H7 (cell line): ENCODE measurements around the gene HOXB2. TPM values are rescaled to one million over a fixed set of nuclear protein-coding genes. Genes with fewer than 3 reads are reported as not detected.
A peak's percentile ranks its signal among the peaks of the same experiment; 100 is the strongest.

Experiments used
- DNase-seq: peaks from one replicate; pipeline ENCODE4 v3.0.0; 2012
- H3K27me3 ChIP-seq: 2 replicates; pipeline ENCODE4 v1.6.0; 2011; ENCODE audit warnings: mild to moderate bottlenecking, low read length; ENCODE audit not compliant: control insufficient read depth, insufficient read depth
- H3K36me3 ChIP-seq: replicated peaks from 2 replicates; pipeline ENCODE4 v1.5.1; 2011; ENCODE audit warnings: low read length; ENCODE audit not compliant: control insufficient read depth, insufficient read depth
- H3K4me3 ChIP-seq: 2 replicates; pipeline ENCODE4 v1.5.1; 2011; ENCODE audit warnings: low read depth, mild to moderate bottlenecking, control low read depth, low read length, moderate library complexity; ENCODE audit not compliant: insufficient read depth
- total RNA-seq: library from RNA; depleted of rRNA; stranded (reverse); fragments of >200 nt; shearing (Covaris generic); gene quantifications from 2 replicates; pipeline ENCODE4 v1.2.3, GENCODE V29; 2014

HOXB2 gene
- total RNA-seq, 1 experiment from 2014 or later: 11.8 TPM

DNA sequence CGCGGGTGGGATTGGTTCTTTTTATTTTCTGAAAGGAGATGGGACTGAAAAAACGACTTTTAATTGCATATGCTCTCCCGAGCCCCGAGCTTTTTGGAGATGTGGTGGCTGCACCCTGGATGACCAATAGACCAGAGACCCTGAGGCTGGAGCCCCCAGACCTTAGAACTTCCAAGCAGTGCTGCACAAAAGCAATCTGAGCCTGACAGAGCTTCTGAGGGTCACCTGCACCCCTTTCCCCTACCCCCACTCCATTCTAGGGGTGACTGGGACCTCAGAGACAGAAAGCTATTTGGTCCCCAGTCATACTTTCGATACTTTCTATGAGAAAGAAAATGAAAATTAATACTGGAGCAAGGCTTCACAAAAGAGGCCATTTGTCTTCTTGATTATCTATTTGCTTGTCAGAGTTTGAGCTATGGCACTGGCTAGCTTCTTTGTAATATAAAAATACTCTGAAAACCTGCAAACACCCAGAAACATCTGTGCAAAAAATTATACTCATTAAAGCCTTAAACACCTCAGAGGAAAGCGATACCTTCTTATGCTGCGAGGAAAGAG lies 29.7 kb upstream of the HOXB2 start:
- H3K4me3 ChIP-seq: no peak overlapping the region
- H3K27me3 ChIP-seq: peaks cover 99% of the 10 kb centered on the region

DNA sequence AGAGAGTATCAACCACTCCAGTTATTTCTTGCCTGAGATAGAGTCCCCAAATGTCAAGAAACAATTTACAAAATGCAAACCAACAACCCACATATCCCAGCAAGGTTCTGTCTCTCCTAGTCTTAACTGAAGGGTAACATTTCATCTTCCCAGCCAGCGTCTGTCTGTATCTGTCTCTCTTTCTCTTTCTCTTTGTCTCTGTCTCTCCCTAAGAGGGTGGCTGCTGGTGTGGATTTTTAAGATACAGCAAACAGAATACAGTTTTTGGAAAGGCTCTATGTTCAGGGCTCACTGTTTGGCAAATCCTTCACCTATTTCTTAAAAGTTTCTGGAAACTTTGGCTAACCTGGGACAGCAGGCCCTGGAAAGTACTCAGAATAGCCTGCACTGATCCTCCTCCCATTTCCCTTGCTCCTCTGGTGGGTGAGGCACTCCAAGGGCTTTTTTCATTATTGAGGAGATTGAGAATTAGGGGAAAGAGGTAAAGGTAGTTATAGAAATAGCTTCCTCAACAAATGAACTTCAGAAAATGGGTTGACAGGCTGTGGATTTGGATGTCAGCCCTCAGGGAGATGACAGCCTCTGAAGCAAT lies 27.0 kb upstream of the HOXB2 start:
- H3K36me3 ChIP-seq: no peaks in the 10 kb centered on the region
- no peak for DNase-seq
- no peak overlapping the region for H3K4me3 ChIP-seq
- H3K27me3 ChIP-seq: peaks cover 100% of the 10 kb centered on the region

More for the DNA sequence above, 29.7 kb upstream of the HOXB2 start:
- H3K36me3 ChIP-seq: no peaks in the 10 kb centered on the region
- DNase-seq: no peak

DNA sequence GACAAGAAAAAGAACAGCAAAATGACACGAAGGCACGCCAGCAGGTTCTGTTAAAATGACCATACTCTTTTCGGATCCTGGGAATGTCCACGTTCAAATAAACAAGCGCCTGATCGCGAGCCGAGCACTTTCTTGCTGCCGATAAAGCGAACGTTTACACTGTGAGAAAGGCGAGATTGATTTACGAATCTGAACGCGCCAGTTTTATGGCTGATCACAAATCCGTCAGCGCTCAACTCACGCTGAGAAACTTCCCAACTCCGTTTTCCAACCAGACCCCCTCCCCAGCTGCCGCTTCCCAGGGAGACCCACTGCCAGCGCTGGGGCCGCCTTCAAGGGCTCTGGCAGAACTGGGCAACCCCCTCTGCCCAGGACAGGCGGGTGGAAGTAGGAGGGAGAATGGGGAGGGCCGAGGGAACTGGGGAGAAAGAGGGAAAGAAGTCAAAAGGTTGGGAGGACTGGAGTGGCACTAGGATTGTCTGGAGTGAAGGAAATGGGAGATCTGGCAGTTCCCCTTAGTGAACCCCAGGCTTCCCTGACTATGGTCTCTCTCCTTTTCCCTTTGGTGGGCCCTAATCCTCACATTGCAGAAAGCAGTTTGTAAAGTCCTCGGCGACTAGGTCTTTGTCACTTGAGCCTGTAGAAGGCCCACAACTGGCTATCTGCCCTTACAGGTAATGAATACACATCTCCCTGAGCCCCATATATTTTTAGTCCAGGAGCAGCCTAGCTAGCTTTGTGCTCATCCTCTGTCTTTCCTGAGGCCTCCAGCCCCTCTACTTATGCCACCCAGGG lies 26.3 kb upstream of the HOXB2 start:
- DNase-seq: peak; percentile 73

DNA sequence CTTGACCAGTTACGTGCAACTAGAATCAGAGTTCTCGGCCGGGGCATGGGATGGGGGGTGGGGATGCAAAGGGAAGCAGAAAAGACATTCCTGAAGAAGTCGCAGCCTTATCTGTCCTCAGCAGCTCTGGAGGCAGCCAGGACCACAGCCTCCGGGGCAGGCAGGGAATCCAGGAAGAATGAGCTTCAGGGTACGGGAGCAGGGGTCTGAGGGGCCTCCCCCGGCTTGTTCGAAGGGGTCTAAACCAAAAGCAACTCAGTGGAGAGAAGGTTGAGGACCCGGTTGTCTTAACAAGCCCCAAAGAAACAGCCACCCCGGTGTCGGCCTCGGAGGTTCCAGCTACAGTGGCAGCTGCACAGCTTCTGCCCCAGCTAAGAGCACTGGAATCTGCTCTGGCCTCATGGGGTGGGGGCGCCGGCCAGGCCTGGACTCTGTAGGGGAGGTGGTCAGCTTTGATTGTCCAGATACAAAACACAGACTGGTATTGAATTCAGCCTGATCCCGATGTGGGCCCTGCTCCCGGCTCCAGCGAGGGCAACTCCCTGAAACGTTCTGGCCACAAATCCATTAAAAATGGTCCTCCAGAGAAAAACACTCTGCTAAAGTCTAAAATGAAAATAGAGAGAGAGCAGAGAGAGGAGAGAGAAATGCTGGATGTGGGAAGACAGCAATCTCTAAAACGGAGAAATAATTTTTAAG lies 25.6 kb upstream of the HOXB2 start:
- H3K27me3 ChIP-seq: peaks cover 100% of the 10 kb centered on the region
- H3K4me3 ChIP-seq: no peak overlapping the region
- DNase-seq: peak; percentile 69
- H3K36me3 ChIP-seq: no peaks in the 10 kb centered on the region

More for the DNA sequence above, 26.3 kb upstream of the HOXB2 start:
- H3K27me3 ChIP-seq: peaks cover 100% of the 10 kb centered on the region
- H3K4me3 ChIP-seq: no peak overlapping the region
- no peaks in the 10 kb centered on the region for H3K36me3 ChIP-seq

DNA sequence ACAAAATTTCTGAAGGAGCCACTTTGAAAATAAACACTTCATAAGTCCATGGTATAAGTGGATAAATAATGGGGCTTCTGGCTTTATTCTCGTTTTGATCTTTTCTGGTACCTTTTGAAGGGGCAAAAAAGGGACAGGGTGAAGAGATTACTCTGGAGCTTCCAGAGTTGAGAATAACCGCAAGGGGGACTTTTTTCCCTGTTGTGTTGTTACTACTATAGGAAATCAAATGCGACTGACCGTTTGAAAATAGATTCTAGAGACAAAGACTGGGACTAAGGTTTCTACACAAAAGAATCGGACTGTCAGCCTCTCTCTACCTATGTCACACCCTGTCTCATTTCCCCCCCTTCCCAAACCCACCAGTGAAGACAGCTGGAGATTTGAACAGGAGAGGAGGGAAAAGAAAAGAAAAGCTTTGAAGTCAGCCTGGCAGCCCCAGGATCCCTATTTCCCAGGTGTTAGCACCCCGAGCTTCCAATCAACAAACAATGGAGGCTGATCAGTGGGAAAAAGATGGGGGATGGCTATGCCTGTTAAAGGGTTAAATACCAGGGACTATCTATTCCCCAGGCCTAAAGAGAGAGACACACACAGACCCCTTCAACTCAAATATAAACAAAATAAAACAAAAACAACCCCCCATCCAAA lies 24.9 kb upstream of the HOXB2 start:
- H3K27me3 ChIP-seq: peaks cover 100% of the 10 kb centered on the region
- no peaks in the 10 kb centered on the region for H3K36me3 ChIP-seq
- no peak overlapping the region for H3K4me3 ChIP-seq
- no peak for DNase-seq

DNA sequence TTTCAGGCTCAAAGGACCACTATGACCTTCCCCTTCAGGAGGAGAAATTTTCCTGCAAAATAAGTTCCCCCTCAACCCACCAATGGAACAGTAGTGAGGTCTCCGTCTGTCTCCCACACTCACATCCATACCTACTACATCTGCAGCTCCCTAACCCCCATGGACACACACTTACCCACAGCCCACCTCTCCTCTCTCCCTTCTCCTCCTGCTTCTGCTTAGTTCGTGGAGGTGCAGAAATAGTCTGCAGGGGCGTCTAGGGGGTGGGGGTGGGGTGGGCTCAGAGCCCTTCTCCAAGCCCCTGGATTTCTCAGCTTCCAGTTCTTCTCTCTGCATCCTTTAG lies 24.3 kb upstream of the HOXB2 start:
- H3K27me3 ChIP-seq: peaks cover 99% of the 10 kb centered on the region
- no peak for DNase-seq
- H3K36me3 ChIP-seq: no peaks in the 10 kb centered on the region
- no peak overlapping the region for H3K4me3 ChIP-seq

DNA sequence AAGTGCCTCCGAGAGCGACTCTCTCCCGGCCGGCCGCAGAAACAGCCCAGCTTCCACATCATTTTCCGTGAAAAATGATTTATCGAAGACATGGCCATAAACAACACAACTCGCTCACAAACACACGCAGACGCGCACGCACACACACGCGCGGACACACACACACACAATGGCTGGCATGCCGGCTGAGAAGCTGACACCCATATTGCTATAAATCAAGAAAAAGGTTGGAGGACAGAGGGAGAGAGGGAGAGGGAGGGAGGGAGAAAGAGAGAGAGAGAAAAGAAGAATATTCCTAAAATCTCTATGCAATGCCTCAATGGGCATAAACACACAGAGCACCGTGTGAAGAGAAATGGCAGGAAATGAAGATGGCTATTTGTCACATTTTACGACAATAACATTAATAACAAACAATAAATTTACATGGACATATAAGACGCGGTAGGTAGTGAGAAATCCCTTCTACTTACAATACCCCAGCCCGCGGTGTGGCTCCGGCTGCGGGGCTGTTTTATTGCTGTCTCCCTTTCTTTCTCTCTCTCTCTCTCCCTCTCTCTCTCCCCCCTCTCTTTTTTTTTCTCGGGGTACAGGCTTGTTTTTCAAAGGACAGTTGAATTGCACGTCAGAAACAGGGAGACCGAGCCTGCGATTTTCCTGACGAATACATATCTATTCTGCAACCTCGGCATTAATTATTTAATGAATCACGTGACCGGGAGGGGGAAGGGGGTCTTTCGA lies 23.8 kb upstream of the HOXB2 start:
- Histone ChIP-seq H3K4me3 (no peak overlapping the region), H3K27me3 (peaks cover 99% of the 10 kb centered on the region)

DNA sequence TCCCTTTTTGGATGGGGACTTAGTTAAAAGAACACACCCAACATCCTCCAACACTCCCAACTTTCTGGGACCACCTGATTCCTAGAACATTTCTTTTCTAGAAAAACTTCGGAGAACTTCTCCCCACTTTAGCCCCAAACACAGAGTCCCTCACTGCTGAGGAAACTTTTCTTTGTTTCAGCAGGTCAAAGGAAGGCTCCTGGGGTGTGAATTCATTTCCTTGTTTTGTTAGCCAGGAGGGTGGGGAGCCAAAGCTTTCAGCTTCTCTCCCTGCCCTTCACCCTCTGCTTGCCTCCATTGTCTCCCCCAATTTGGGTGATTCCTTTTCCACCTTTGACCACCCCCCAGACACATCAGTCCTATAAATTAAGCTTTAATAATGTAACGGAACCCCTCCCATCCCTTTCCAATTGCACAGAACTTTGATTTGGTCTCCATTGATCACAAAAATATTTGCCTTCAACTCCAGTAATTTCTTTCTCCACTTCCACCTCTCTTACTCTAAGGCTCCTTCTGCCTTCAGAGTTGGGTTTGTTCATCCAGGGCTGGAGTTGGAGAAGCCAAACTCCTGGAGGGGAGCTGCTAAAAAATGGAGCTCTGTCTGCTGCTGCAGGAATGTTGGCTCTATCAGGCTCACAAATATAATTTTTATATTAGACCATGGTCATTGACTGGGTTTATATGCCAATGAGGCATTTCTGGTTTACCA lies 22.9 kb upstream of the HOXB2 start:
- DNase-seq: no peak
- H3K27me3 ChIP-seq: peaks cover 99% of the 10 kb centered on the region
- no peak overlapping the region for H3K4me3 ChIP-seq
- no peaks in the 10 kb centered on the region for H3K36me3 ChIP-seq

More for the DNA sequence above, 23.8 kb upstream of the HOXB2 start:
- H3K36me3 ChIP-seq: no peaks in the 10 kb centered on the region
- DNase-seq: no peak

DNA sequence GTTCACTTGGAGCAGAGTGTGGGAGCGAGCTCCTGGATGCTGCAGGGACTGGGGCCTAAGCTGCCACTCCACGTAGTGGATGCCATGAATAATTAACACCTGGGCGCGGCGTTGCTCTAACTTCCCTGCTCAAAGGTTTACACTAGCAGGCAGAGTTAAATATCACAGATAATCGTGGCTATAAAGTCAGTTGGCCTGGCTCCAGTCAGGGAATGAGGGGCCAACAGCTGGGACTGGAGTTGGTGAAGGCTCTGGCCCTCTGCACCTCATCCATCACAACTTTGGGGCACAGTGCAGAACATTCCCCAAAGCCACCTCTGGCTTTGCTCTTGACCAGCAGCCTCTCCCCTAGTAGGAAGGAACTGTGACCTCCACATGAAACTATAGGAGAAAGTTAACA lies 22.3 kb upstream of the HOXB2 start:
- Histone ChIP-seq H3K27me3 (peaks cover 99% of the 10 kb centered on the region), H3K36me3 (no peaks in the 10 kb centered on the region), H3K4me3 (no peak overlapping the region)
- DNase-seq: no peak

DNA sequence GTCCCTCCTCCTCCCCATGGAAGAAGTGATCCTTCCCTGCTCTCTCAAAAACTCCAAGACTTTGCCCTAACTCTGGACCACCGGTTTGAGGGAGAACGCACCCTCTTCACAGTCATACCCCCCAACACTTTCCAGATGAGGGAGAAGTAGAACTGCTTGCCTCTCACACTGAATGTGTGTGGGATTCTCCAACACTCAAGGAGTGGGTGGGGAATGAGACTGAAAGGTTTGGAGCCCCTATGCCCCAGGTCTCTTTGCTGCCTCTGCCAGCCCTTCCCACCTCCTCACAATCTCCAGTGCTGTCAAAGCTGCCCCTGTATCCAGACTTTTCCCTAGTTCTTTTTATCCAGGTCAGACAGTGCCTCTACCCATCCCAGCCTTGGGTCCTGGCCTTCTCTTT lies 21.8 kb upstream of the HOXB2 start:
- DNase-seq: no peak
- no peaks in the 10 kb centered on the region for H3K36me3 ChIP-seq
- H3K4me3 ChIP-seq: no peak overlapping the region
- H3K27me3 ChIP-seq: peaks cover 99% of the 10 kb centered on the region

DNA sequence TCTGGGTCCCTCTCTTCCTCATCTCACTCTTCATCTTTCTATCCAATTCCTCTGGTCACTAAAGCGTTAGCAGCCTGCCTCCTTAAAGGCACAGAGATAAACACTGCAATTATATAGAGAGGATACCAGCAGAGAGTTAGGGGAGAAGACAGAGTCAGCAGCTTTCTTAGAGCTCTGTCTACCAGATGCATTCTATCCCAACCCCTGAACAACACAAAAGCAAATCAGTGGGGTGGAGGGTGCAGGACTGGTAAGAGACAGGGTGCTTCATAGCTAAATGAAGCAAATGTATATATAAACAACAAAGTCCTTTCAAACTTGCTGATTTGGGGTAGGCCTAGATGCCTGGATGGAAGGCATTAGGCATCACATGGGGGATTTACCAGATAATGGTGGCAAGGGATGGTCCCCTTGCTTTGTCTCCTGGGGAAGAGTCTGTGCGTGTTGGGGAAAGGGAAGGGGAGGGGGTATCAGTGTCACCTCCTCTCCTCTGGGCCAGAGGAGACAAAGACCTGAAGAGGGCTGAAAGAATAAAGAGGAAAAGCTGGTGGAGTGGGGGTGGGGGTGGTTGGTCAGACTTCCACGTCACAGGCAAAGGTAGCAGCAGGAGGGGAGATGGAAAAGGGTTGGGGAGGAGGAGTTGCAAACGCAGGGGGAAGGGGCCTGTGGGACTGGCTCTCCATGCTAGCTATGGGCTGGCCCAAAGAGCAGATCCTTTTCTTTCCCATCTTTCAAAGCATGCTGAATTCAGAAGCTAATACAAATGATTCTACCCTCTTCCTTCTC lies 21.2 kb upstream of the HOXB2 start:
- no peaks in the 10 kb centered on the region for H3K36me3 ChIP-seq
- H3K27me3 ChIP-seq: peaks cover 99% of the 10 kb centered on the region
- DNase-seq: no peak
- H3K4me3 ChIP-seq: no peak overlapping the region

DNA sequence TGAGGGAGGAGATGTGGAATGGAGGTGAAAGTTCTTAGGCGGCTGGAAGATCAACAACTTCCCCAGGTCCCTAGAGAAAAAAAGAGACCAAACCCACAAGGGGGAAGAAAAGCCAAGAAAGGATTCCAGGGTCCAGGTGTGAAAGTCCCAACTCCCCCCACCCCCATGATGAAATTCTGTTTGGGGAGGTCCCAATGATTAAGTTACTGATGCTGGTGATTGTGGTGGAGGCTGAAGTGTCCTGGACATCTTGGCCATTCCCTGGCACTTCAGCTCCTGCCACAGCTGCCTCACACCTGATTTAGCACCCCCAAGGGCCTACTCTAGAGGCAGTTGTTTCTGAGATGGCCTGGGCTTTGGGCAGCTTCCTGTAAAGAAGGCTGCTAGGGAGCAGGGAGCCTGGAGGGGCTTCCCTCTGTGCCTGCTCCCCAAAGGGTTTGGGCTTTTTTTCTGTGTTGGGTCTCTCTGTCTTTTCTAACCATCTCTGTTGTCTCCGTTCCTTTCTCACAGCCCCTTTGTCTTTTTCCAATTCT lies 20.2 kb upstream of the HOXB2 start:
- peaks cover 99% of the 10 kb centered on the region for H3K27me3 ChIP-seq
- no peak for DNase-seq
- no peaks in the 10 kb centered on the region for H3K36me3 ChIP-seq
- H3K4me3 ChIP-seq: no peak overlapping the region; the same call in 1 of the 2 replicates
